ENCODE data around the gene DLST.

DLST gene

DNA sequence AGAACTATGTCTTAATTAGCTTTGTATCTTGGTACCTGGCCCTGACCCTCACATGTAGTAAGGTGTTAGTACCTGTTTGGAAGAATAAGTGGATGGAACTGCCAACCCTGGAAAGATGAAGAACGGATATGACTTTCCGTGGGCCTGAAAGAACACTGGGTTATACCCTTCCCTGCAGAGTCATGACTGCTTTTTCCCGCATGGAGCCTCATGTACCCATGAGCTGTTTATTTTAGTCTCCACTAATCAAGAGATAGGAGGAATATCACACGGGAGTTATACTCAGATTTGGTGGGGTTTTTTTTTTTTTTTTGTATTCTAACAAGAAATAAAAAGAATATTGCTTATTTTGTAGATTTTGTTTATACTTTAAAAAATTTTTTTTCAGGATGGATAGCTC is 15.9 kb downstream of the DLST start:
- peaks cover 99% of the 10 kb centered on the region for H3K36me3 ChIP-seq (ENCODE audit: insufficient read depth, low read length)

DNA sequence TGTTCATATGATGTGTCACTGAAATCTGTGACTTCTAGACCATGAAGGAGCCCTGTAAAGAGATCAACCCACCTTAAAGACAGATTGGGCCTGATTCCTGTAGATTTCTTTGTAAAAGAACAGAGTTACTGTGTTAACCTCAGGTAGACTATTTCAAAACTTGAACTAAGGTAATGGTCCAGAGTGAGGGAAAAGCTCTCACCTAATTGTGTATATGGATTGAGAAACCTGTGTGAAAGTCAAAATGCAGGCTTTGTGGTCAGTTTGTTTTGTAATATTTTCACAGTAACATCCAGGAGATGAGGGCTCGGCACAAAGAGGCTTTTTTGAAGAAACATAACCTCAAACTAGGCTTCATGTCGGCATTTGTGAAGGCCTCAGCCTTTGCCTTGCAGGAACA is 16.4 kb downstream of the DLST start:
- no peaks in the 10 kb centered on the region for H3K4me1 ChIP-seq (ENCODE audit: insufficient read depth, low read length, severe bottlenecking)
- H2AFZ ChIP-seq (ENCODE audit: low read length): no peak overlapping the region
- H3K27ac ChIP-seq (ENCODE audit: low read depth, low read length, poor library complexity, severe bottlenecking): no peak overlapping the region
- H3K9me3 ChIP-seq (ENCODE audit: low read length): no peaks in the 10 kb centered on the region
- H3K9me2 ChIP-seq (ENCODE audit: low read depth, low read length): no peaks in the 10 kb centered on the region
- no peak overlapping the region for H3K9ac ChIP-seq (ENCODE audit: low read length)
- TF ChIP-seq EZH2 (IDR thresholded peaks at IDR 0.05; ENCODE audit: borderline replicate concordance, low read length): no peak
- TF ChIP-seq, protein P1, sequence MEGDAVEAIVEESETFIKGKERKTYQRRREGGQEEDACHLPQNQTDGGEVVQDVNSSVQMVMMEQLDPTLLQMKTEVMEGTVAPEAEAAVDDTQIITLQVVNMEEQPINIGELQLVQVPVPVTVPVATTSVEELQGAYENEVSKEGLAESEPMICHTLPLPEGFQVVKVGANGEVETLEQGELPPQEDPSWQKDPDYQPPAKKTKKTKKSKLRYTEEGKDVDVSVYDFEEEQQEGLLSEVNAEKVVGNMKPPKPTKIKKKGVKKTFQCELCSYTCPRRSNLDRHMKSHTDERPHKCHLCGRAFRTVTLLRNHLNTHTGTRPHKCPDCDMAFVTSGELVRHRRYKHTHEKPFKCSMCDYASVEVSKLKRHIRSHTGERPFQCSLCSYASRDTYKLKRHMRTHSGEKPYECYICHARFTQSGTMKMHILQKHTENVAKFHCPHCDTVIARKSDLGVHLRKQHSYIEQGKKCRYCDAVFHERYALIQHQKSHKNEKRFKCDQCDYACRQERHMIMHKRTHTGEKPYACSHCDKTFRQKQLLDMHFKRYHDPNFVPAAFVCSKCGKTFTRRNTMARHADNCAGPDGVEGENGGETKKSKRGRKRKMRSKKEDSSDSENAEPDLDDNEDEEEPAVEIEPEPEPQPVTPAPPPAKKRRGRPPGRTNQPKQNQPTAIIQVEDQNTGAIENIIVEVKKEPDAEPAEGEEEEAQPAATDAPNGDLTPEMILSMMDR (IDR thresholded peaks at IDR 0.05; ENCODE audit: low read length): no peak
- no peak overlapping the region for H3K4me3 ChIP-seq (ENCODE audit: low read depth, low read length, poor library complexity, severe bottlenecking)
- H3K4me2 ChIP-seq (ENCODE audit: low read length): no peak overlapping the region
- no peaks in the 10 kb centered on the region for H4K20me1 ChIP-seq (ENCODE audit: insufficient read depth, low read length)
- H3F3A ChIP-seq (ENCODE audit: insufficient read depth, low read length): no peaks in the 10 kb centered on the region
- H3K36me3 ChIP-seq (ENCODE audit: insufficient read depth, low read length): peaks cover 99% of the 10 kb centered on the region
- no peaks in the 10 kb centered on the region for H3K79me2 ChIP-seq (ENCODE audit: insufficient read depth, low read length)
- no peaks in the 10 kb centered on the region for H3K27me3 ChIP-seq (ENCODE audit: insufficient read depth, low read length)

More for the DNA sequence above, 15.9 kb downstream of the DLST start:
- Histone ChIP-seq H3K79me2 (ENCODE audit: insufficient read depth, low read length) (no peaks in the 10 kb centered on the region), H3K9me2 (ENCODE audit: low read depth, low read length) (no peaks in the 10 kb centered on the region), H4K20me1 (ENCODE audit: insufficient read depth, low read length) (no peaks in the 10 kb centered on the region), H3K27ac (ENCODE audit: low read depth, low read length, poor library complexity, severe bottlenecking) (no peak overlapping the region), H2AFZ (ENCODE audit: low read length) (no peak overlapping the region), H3K4me2 (ENCODE audit: low read length) (no peak overlapping the region), H3F3A (ENCODE audit: insufficient read depth, low read length) (no peaks in the 10 kb centered on the region), H3K9me3 (ENCODE audit: low read length) (no peaks in the 10 kb centered on the region), H3K27me3 (ENCODE audit: insufficient read depth, low read length) (no peaks in the 10 kb centered on the region), H3K4me1 (ENCODE audit: insufficient read depth, low read length, severe bottlenecking) (no peaks in the 10 kb centered on the region), H3K9ac (ENCODE audit: low read length) (no peak overlapping the region), H3K4me3 (ENCODE audit: low read depth, low read length, poor library complexity, severe bottlenecking) (no peak overlapping the region)
- TF ChIP-seq, protein P1 (IDR thresholded peaks at IDR 0.05; ENCODE audit: low read length): no peak
- TF ChIP-seq EZH2 (IDR thresholded peaks at IDR 0.05; ENCODE audit: borderline replicate concordance, low read length): no peak

DNA sequence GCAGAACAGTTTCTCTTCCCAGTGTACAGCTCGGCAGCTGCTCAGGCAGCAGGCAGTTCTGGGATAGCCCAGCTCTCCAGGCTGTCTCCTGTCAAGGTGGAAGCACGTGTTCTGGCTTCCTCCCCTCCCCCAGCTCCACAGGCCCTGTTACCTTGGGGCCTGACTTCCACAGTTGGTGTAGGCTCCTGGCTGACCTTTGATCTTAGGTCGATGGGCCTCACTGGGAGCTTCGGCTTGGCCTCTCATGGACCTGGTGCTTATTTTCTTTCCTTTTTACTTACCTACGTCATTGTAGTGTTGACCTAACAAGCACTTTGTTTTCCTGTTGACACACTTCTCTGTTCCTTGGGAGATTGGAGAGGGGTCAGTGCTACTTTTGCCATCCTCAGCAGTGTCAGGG is 17.0 kb downstream of the DLST start:
- H3K27me3 ChIP-seq (ENCODE audit: insufficient read depth, low read length): no peaks in the 10 kb centered on the region
- peaks cover 98% of the 10 kb centered on the region for H3K36me3 ChIP-seq (ENCODE audit: insufficient read depth, low read length)
- TF ChIP-seq, protein P1 (IDR thresholded peaks at IDR 0.05; ENCODE audit: low read length): no peak
- TF ChIP-seq EZH2 (IDR thresholded peaks at IDR 0.05; ENCODE audit: borderline replicate concordance, low read length): no peak
- no peak overlapping the region for H2AFZ ChIP-seq (ENCODE audit: low read length)
- no peaks in the 10 kb centered on the region for H3K9me2 ChIP-seq (ENCODE audit: low read depth, low read length)
- no peaks in the 10 kb centered on the region for H3K9me3 ChIP-seq (ENCODE audit: low read length)
- no peaks in the 10 kb centered on the region for H4K20me1 ChIP-seq (ENCODE audit: insufficient read depth, low read length)
- H3K4me1 ChIP-seq (ENCODE audit: insufficient read depth, low read length, severe bottlenecking): no peaks in the 10 kb centered on the region
- H3F3A ChIP-seq (ENCODE audit: insufficient read depth, low read length): no peaks in the 10 kb centered on the region
- H3K4me2 ChIP-seq (ENCODE audit: low read length): no peak overlapping the region
- H3K4me3 ChIP-seq (ENCODE audit: low read depth, low read length, poor library complexity, severe bottlenecking): no peak overlapping the region
- no peak overlapping the region for H3K9ac ChIP-seq (ENCODE audit: low read length)
- no peak overlapping the region for H3K27ac ChIP-seq (ENCODE audit: low read depth, low read length, poor library complexity, severe bottlenecking)
- no peaks in the 10 kb centered on the region for H3K79me2 ChIP-seq (ENCODE audit: insufficient read depth, low read length)

Data from OCI-LY1 (cell line).